HG03108 (cell line): ENCODE measurements around the gene RNGTT.
"Not testable (repeated sequence)": the region's sequence is repeated elsewhere in the genome, so short reads cannot be mapped to it uniquely, and the experiment has no call there.

Experiments used
- ATAC-seq: cut with Tn5 transposase; IDR thresholded peaks from one replicate; pipeline ENCODE4 v1.9.1; 2021; ENCODE audit warnings: moderate library complexity; ENCODE audit not compliant: unreplicated experiment

Gene RNGTT

GRCh38 chr6:88963139-88964090 is at the start of gene RNGTT:
Gene RNGTT, minus strand, starts transcription at chr6:88963618. Its CDS starts 209 bp downstream, at chr6:88963409.
- ATAC-seq = peak; percentile 99

GRCh38 chr6:89011436-89011835 is 48.0 kb upstream of the RNGTT start:
- ATAC-seq = no peak

- ATAC-seq = no peak
Measured at GRCh38 chr6:89010825-89011224, 47.4 kb upstream of the RNGTT start.

- ATAC-seq = no peak
Measured at GRCh38 chr6:89009624-89010059, 46.2 kb upstream of the RNGTT start.

GRCh38 chr6:89008815-89009374 is 45.5 kb upstream of the RNGTT start:
- ATAC-seq = no peak

GRCh38 chr6:89008001-89008814 is 44.8 kb upstream of the RNGTT start:
- ATAC-seq = no peak

GRCh38 chr6:89007209-89008000 is 44.0 kb upstream of the RNGTT start:
- no peak for ATAC-seq

- no peak for ATAC-seq
Measured at GRCh38 chr6:89002523-89002922, 39.1 kb upstream of the RNGTT start.

- ATAC-seq = no peak
Measured at GRCh38 chr6:88997327-88997726, 33.9 kb upstream of the RNGTT start.

GRCh38 chr6:88992741-88993552 is 29.5 kb upstream of the RNGTT start:
- no peak for ATAC-seq

- no peak for ATAC-seq
Measured at GRCh38 chr6:88989215-88989614, 25.8 kb upstream of the RNGTT start.

- no peak for ATAC-seq
Measured at GRCh38 chr6:88987922-88988321, 24.5 kb upstream of the RNGTT start.

GRCh38 chr6:88985901-88986300 is 22.5 kb upstream of the RNGTT start:
- no peak for ATAC-seq

- ATAC-seq = no peak
Measured at GRCh38 chr6:88984606-88985005, 21.2 kb upstream of the RNGTT start.

- no peak for ATAC-seq
Measured at GRCh38 chr6:88984152-88984551, 20.7 kb upstream of the RNGTT start.

- ATAC-seq = no peak
Measured at GRCh38 chr6:88983532-88983931, 20.1 kb upstream of the RNGTT start.

- ATAC-seq = not testable (repeated sequence)
Measured at GRCh38 chr6:88983129-88983528, 19.7 kb upstream of the RNGTT start.

- ATAC-seq = no peak
Measured at GRCh38 chr6:88982720-88983119, 19.3 kb upstream of the RNGTT start.

- ATAC-seq = no peak
Measured at GRCh38 chr6:88975369-88975768, 12.0 kb upstream of the RNGTT start.
